GOT3 (cell line): ENCODE data around the gene EFNA4.

ENCODE experiments used
- DNase-seq: peaks from one replicate; lab custom pipeline; 2025; ENCODE audit warnings: mixed read lengths; lab: John Stamatoyannopoulos, UW

EFNA4 gene

GRCh38 chr1:155073377-155074242 is 10.1 kb downstream of the EFNA4 start:
- no peak for DNase-seq

GRCh38 chr1:155075535-155075934 is 12.0 kb downstream of the EFNA4 start:
- no peak for DNase-seq

- no peak for DNase-seq
These were observed 12.8 kb downstream of the EFNA4 start for GRCh38 chr1:155076371-155076770.

GRCh38 chr1:155077346-155077745 is 13.8 kb downstream of the EFNA4 start:
- DNase-seq, result no peak

GRCh38 chr1:155077758-155078445 is 14.4 kb downstream of the EFNA4 start:
- no peak for DNase-seq

GRCh38 chr1:155078469-155079209 is 15.1 kb downstream of the EFNA4 start, which contains the start of gene EFNA3:
Gene EFNA3, plus strand, starts transcription at chr1:155078837. Its CDS starts 105 bp downstream, at chr1:155078942.
- no peak for DNase-seq

GRCh38 chr1:155079210-155079486 is 15.6 kb downstream of the EFNA4 start:
- no peak for DNase-seq

- DNase-seq, result no peak
These were observed 16.2 kb downstream of the EFNA4 start for GRCh38 chr1:155079487-155080311.

GRCh38 chr1:155080312-155081228 is 17.0 kb downstream of the EFNA4 start:
- DNase-seq, result no peak

- DNase-seq, result no peak
These were observed 18.1 kb downstream of the EFNA4 start for GRCh38 chr1:155081472-155082300.

- no peak for DNase-seq
These were observed 18.9 kb downstream of the EFNA4 start for GRCh38 chr1:155082301-155083051.

GRCh38 chr1:155083052-155083541 is 19.6 kb downstream of the EFNA4 start:
- no peak for DNase-seq

- no peak for DNase-seq
These were observed 20.6 kb downstream of the EFNA4 start for GRCh38 chr1:155083865-155084721.

- peak; percentile 83 for DNase-seq
These were observed 21.4 kb downstream of the EFNA4 start for GRCh38 chr1:155084722-155085503.

- DNase-seq, result no peak
These were observed 22.1 kb downstream of the EFNA4 start for GRCh38 chr1:155085504-155086127.

- DNase-seq, result no peak
These were observed 22.7 kb downstream of the EFNA4 start for GRCh38 chr1:155086128-155086741.
